GM12878 (cell line): ENCODE data around the gene SYCN.

Experiments used
- CTCF ChIP-seq, 3 experiments: IDR thresholded peaks in 2 of 3; conservative IDR thresholded peaks in 1 of 3; 2 replicates each; pipeline ENCODE4 v1.5.1; 2011; ENCODE audit warnings: low read depth in 3 of 3, low read length in 3 of 3, mild to moderate bottlenecking in 3 of 3, control low read depth in 2 of 3, moderate library complexity in 2 of 3, inconsistent platforms in 1 of 3, mixed read lengths in 1 of 3; ENCODE audit not compliant: control insufficient read depth in 2 of 3, insufficient read depth in 1 of 3; ENCODE audit errors: extremely low read depth in 1 of 3
- EGR1 ChIP-seq, 2 experiments: IDR thresholded peaks; 1 replicate in 1 of 2; 2 replicates in 1 of 2; pipeline ENCODE4 v1.6.1; 2011 to 2012; ENCODE audit warnings: low read depth in 2 of 2, low read length in 2 of 2, borderline replicate concordance in 1 of 2, mild to moderate bottlenecking in 1 of 2, moderate library complexity in 1 of 2
- HCFC1 ChIP-seq: fragments of 150-350 bp; IDR thresholded peaks from 2 replicates; pipeline ENCODE4 v1.6.1; 2014; ENCODE audit warnings: low read length
- MTA3 ChIP-seq: IDR thresholded peaks from 2 replicates; pipeline ENCODE4 v1.6.1; 2012; ENCODE audit warnings: low read length, inconsistent platforms, borderline replicate concordance
- NBN ChIP-seq: fragments of 450-650 bp; IDR thresholded peaks from 2 replicates; pipeline ENCODE4 v1.6.1; 2016
- NR2C2 ChIP-seq: IDR thresholded peaks from 2 replicates; pipeline ENCODE4 v1.6.1; 2011; ENCODE audit warnings: borderline replicate concordance, low read depth; ENCODE audit not compliant: control insufficient read depth, insufficient read length
- POLR2AphosphoS5 ChIP-seq: IDR thresholded peaks from 2 replicates; pipeline ENCODE4 v1.6.1; 2011; ENCODE audit warnings: mild to moderate bottlenecking, low read length, inconsistent platforms
- RAD51 ChIP-seq: fragments of 450-650 bp; IDR thresholded peaks from 2 replicates; pipeline ENCODE4 v1.6.1; 2016; ENCODE audit warnings: moderate library complexity, mild to moderate bottlenecking, inconsistent platforms

GRCh38 chr19:39183104-39183503, 21.0 kb downstream of the SYCN start:
- TF ChIP-seq RAD51 (no peak), POLR2AphosphoS5 (no peak), CTCF (IDR thresholded peaks at IDR 0.05 in 2 of 3, conservative IDR thresholded peaks at IDR 0.05 in 1 of 3; ENCODE audit: control insufficient read depth in 2 of 3, extremely low read depth in 1 of 3, insufficient read depth in 1 of 3, low read depth in 3 of 3, low read length in 3 of 3) (no peak), NBN (no peak), NR2C2 (no peak), MTA3 (no peak), HCFC1 (no peak), EGR1 (IDR thresholded peaks at IDR 0.05; ENCODE audit: borderline replicate concordance in 1 of 2, low read depth in 2 of 2, low read length in 2 of 2) (no peak)
